Measurements from ENCODE around the gene CNNM4.

Gene CNNM4

GRCh38 chr2:96815326-96816126, 54.8 kb downstream of the CNNM4 start:
- no peak for DNase-seq

DNA sequence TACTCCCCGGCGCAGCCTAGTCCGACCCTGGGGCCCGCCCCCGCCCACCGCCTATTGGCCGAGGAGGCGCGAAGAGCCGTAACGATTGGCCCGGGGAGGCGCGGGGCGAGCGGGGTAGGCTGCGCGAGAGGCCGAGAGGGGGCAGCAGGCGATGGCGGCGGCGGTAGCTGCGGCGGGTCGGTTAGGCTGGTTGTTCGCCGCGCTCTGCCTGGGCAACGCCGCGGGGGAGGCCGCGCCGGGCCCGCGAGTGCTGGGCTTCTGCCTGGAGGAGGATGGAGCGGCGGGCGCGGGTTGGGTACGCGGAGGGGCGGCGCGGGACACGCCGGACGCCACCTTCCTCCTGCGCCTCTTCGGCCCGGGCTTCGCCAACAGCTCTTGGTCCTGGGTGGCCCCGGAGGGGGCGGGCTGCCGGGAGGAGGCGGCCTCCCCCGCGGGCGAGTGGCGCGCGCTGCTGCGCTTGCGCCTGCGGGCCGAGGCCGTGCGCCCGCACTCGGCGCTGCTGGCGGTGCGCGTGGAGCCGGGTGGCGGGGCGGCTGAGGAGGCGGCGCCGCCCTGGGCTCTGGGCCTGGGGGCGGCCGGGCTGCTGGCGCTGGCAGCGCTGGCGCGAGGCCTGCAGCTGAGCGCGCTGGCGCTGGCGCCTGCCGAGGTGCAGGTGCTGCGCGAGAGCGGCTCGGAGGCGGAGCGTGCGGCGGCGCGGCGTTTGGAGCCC, 55.6 kb downstream of the CNNM4 start, which contains the start of gene CNNM3:
Gene CNNM3, plus strand, starts transcription at position 142 of the 709 bp plus-strand sequence. Its CDS starts 10 bp downstream, at position 152.
- DNase-seq = peak; percentile 95

DNA sequence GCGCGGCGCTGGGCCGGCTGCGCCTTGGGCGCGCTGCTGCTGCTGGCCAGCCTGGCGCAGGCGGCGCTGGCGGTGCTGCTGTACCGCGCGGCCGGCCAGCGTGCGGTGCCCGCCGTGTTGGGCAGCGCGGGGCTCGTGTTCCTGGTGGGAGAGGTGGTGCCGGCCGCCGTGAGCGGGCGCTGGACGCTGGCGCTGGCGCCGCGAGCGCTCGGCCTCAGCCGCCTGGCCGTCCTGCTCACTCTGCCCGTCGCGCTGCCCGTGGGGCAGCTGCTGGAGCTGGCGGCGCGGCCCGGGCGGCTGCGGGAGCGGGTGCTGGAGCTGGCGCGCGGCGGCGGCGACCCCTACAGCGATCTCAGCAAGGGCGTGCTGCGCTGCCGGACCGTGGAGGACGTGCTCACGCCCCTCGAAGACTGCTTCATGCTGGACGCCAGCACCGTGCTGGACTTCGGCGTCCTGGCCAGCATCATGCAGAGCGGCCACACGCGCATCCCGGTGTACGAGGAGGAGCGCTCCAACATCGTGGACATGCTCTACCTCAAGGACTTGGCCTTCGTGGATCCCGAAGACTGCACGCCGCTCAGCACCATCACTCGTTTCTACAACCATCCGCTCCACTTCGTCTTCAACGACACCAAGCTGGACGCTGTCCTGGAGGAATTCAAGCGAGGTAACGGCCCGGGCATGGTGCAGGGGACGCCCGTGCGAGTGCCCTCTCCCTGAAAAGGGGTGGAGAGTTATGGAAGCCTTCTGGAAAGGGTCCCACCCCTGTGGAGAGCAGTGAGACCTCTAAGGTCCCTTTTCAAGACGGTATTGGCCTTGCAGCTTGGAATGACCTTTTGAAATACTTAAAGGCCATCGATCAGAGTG, 56.4 kb downstream of the CNNM4 start:
- DNase-seq = no peak

DNA sequence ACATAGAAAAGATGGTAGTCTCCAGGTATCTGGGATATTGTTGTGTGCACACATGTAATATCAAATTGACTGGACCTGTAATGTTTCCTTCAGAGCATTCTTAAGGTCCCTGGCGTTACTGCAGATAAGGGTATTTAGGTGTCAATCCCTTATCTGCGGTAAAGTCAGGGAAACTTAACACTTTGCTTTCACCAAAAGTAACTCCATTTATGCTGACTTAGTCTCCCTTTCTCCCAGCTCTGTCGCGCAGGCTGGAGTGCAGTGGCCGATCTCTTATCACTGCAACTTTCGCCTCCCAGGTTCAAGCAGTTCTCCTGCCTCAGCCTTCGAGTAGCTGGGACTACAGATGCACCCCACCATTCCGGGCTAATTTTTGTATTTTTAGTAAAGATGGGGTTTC, 57.2 kb downstream of the CNNM4 start:
- DNase-seq = no peak

DNA sequence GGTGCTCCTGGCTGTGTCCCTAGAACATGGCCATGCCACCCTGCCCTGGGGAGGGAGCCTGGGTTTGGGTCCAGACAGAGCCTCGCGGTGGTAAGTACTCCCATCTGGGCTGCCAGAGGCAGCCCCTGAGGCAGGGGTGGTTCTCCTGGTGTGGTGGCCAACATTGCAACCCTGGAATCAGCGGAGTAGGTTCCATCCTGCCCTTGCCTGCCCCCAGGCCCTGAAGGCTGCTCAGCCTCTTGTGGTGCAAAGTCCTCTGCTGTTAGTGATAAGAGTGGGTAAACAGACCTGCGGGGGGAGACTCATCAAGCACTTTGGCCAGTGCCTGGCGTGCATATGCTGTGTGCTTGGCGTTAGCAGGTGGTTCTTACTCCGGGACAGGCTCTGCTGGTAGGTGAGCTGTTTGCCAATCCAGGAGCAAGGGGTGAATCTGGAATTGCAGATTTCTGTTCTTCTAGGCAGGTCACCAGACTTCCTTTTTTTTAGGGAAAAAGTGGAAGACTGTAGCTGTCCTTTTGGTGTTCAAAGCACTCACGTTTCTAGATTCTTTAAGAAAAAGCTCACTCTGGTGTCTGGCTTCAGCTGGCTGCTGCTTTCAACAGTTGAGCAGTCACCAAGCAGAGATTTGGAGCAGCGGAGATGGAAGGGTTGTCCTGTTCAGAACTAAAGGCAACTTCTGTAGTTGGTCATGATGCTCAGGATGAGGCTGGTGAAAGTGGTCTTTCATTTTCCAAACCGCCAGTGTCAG, 58.6 kb downstream of the CNNM4 start:
- no peak for DNase-seq

- DNase-seq = no peak
Observed at GRCh38 chr2:96819876-96820511, 59.3 kb downstream of the CNNM4 start.

DNA sequence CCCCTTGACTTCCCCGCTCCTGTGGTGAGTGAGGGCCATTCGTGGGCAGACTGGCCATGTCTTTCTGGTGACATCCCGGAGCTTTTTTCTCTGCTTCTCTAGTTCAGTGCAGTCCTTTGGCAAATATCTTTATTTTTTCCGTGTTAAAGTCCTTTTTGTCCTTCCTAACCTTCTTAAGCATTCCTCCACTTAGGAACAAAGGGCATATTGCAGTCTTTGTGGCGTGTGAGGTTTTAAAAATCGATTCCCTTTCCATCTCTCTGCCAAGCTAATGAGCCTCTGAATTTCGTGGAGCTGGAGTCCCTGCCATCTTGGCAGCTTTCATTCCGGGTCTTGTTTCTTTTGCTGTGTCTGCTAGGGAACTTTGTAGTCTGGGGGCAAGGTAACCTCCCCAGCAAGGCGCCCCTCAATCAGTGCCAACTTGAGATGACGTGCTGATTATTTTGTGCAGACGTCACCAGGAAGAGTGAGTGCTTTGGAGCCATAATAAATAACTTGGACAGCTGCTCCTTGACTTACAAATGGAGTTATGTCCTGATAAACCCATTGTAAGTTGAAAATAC, 60.5 kb downstream of the CNNM4 start:
- no peak for DNase-seq

- DNase-seq = no peak
Observed at GRCh38 chr2:96822786-96823185, 62.1 kb downstream of the CNNM4 start.

- no peak for DNase-seq
Observed at GRCh38 chr2:96823198-96823597, 62.5 kb downstream of the CNNM4 start.

- DNase-seq = no peak
Observed at GRCh38 chr2:96824079-96824870, 63.6 kb downstream of the CNNM4 start.

DNA sequence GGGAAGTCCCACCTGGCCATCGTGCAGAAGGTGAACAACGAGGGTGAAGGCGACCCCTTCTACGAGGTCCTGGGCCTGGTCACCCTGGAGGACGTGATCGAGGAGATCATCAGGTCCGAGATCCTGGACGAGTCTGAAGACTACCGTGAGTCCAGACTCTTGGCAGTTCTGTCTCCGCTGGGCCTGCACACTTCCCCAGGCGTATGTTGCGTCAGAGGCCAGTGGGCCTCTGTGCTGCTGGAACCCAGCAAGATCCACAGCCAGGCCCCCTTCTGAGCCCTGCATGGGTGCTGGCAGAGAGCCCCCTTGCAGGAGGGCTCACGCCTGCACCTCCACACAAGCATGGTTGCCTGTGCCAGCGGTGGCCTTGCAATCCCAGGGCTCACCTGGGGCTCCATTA, 64.4 kb downstream of the CNNM4 start:
- no peak for DNase-seq

- DNase-seq = no peak
Observed at GRCh38 chr2:96826546-96827278, 66.0 kb downstream of the CNNM4 start.

GRCh38 chr2:96828436-96828835, 67.7 kb downstream of the CNNM4 start:
- no peak for DNase-seq

GRCh38 chr2:96828874-96829273, 68.2 kb downstream of the CNNM4 start:
- no peak for DNase-seq

- DNase-seq = no peak
Observed at GRCh38 chr2:96830044-96830562, 69.4 kb downstream of the CNNM4 start.

DNA sequence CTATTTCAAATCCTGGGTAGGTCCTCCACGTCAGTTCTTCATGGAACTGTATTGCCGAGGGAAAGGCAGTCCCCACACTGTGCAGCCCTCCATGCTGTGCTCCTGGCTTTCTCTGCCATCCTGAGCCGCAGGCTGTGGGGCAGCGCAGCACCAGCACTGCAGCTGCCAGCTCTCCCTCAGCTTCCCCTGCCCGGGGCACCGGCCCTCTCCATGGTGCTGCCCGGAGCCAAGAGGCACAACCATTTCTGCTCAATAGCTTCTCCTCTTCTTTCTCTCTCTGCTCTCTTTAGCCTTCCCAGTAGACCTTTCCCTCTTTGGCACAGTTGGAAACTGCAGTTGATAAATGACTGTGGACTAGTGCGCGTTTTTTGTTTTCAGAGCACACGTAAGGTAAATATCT, 71.0 kb downstream of the CNNM4 start:
- DNase-seq = no peak

GRCh38 chr2:96832408-96832753, 71.7 kb downstream of the CNNM4 start:
- DNase-seq = no peak

- DNase-seq = no peak
Observed at GRCh38 chr2:96832754-96833507, 72.2 kb downstream of the CNNM4 start.

- DNase-seq = no peak
Observed at GRCh38 chr2:96835830-96836229, 75.1 kb downstream of the CNNM4 start.
